ENCODE results near the gene CCSER2. TPM values are rescaled to one million over a fixed set of nuclear protein-coding genes. Genes with fewer than 3 reads are reported as not detected.

CCSER2 gene
- total RNA-seq, 2 experiments from 2014 or later, result 56.9 to 57.5 TPM

DNA sequence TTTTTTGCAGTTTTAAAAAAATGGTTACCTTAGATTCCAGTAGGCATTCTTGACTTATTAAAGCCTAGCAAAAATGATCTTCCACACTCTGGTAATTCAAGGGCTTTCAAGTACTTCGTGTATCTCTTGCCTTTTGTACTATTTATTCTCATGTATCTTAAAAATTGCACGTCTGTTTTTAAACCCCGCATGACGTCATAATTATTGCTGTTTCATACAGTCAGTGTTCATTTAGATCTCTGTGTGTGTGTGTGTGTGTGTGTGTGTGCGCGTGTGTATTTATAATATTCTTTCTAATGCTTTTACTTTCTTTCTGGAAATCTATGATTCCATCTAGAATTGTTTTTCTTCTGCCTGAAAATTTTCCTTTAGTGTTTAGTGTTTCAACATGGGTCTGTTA, 234.2 kb downstream of the CCSER2 start:
- intact Hi-C loops (cut with micrococcal nuclease), result no loop called here
- POLR2A ChIA-PET, result no interaction called here

DNA sequence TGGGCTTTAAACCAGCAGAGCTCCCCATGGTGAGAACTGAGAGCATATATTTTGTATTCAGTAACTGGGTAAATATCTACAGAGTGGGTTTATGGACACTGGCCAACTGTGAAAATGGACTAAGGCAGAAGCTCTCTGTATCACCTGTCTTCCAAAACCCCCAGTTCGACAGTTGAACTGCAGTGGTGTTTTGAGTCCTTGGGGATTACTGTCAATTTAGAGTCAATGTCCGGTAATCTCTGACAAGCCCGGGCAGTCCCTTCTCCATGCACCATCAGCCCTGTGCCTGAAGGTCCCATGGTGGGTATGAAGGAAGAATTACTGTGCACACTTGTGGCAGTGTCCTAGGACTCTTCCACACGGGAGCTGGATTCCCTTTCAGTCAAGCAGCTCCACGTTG, 235.0 kb downstream of the CCSER2 start:
- ChIA-PET POLR2A (no interaction called here), CTCF (interaction anchor here (1.0 to 1.3 kb wide), 2 partner anchors 23 to 26 kb away, joined by 4 read pairs; no protein-coding TSS in a partner anchor)
- H3K4me3 Mint-ChIP-seq, result no peak overlapping the region
- H3K9me3 Mint-ChIP-seq, result no peaks in the 10 kb centered on the region
- intact Hi-C loops (cut with micrococcal nuclease), result no loop called here
- H3K36me3 Mint-ChIP-seq (ENCODE audit: low read depth), result no peaks in the 10 kb centered on the region
- no peak for DNase-seq
- TF ChIP-seq, protein P1, sequence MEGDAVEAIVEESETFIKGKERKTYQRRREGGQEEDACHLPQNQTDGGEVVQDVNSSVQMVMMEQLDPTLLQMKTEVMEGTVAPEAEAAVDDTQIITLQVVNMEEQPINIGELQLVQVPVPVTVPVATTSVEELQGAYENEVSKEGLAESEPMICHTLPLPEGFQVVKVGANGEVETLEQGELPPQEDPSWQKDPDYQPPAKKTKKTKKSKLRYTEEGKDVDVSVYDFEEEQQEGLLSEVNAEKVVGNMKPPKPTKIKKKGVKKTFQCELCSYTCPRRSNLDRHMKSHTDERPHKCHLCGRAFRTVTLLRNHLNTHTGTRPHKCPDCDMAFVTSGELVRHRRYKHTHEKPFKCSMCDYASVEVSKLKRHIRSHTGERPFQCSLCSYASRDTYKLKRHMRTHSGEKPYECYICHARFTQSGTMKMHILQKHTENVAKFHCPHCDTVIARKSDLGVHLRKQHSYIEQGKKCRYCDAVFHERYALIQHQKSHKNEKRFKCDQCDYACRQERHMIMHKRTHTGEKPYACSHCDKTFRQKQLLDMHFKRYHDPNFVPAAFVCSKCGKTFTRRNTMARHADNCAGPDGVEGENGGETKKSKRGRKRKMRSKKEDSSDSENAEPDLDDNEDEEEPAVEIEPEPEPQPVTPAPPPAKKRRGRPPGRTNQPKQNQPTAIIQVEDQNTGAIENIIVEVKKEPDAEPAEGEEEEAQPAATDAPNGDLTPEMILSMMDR (IDR thresholded peaks at IDR 0.05), result no peak
- peaks cover 33% of the 10 kb centered on the region for H3K27me3 Mint-ChIP-seq
- H3K27ac Mint-ChIP-seq, result no peak overlapping the region
- H3K4me1 Mint-ChIP-seq (ENCODE audit: low read depth), result peaks cover 2% of the 10 kb centered on the region
- no peak for ATAC-seq

More for the DNA sequence above, 234.2 kb downstream of the CCSER2 start:
- DNase-seq, result no peak
- Mint-ChIP-seq H3K36me3 (ENCODE audit: low read depth) (no peaks in the 10 kb centered on the region), H3K4me1 (ENCODE audit: low read depth) (peaks cover 2% of the 10 kb centered on the region), H3K27me3 (peaks cover 31% of the 10 kb centered on the region), H3K4me3 (no peak overlapping the region), H3K9me3 (no peaks in the 10 kb centered on the region), H3K27ac (no peak overlapping the region)
- CTCF ChIA-PET, result no interaction called here
- TF ChIP-seq, protein P1 (IDR thresholded peaks at IDR 0.05), result no peak
- no peak for ATAC-seq

DNA sequence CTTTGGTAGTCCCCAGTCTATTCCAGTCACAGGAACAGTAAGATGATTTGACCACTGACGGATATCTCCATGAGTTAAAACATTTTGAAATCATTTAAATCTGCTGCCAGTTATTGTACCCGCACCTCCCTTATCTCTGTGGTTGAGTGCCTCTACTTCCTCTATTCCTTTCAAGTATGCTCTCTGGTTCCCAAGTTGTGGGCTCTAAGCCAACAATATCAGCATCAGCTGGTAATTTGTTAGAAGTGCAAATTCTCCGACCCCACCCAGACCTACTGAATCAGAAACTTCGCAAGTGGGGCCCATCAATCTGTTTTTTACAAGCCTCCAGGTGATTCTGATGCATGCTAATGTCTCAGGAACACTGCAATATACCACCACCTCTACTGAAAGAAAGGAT, 235.5 kb downstream of the CCSER2 start:
- Mint-ChIP-seq H3K9me3 (no peaks in the 10 kb centered on the region), H3K27ac (no peak overlapping the region), H3K4me3 (no peak overlapping the region), H3K27me3 (peaks cover 37% of the 10 kb centered on the region), H3K36me3 (ENCODE audit: low read depth) (no peaks in the 10 kb centered on the region), H3K4me1 (ENCODE audit: low read depth) (peaks cover 2% of the 10 kb centered on the region)
- ATAC-seq (no peak), DNase-seq (no peak)
- TF ChIP-seq, protein P1 (IDR thresholded peaks at IDR 0.05), result no peak
- intact Hi-C loops (cut with micrococcal nuclease), result no loop called here
- CTCF ChIA-PET, result interaction anchor here (1.0 to 1.3 kb wide), 2 partner anchors 23 to 26 kb away, joined by 4 read pairs; no protein-coding TSS in a partner anchor
- POLR2A ChIA-PET, result no interaction called here

DNA sequence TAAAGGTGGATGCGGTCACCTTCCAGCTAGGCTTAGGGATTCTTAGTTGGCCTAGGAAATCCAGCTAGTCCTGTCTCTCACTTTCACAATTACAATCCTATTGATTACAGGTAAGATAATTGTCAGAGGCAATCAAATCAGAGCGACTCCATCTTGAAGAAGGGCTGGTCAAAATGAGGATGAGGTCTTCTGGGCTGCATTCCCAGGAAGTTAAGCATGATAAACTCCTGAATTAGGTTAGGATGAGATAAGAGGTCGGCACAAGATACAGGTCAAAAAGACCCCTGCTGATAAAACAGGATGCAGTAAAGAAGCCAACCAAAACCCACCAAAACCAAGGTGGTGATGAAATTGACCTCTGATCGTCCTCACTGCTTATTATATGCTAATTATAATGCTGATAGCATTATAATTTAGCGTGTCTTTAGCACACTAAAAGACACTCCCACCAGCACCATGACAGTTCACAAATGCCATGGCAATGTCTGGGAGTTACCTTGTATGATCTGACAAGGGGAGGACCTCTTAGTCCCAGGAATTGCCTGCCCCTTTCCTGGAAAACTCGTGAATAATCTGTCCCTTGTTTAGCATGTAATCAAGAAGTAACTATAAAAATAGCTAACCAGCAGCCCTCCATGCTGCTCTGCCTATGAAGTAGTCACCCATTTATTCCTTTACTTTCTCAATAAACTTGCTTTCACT, 237.6 kb downstream of the CCSER2 start:
- TF ChIP-seq, protein P1 (IDR thresholded peaks at IDR 0.05), result no peak
- CTCF ChIA-PET, result interaction anchor here (1.5 to 2.2 kb wide), 2 partner anchors 26 to 29 kb away, joined by 4 to 7 read pairs; no protein-coding TSS in a partner anchor
- no peaks in the 10 kb centered on the region for H3K9me3 Mint-ChIP-seq
- ATAC-seq, result no peak
- no peak for DNase-seq
- no peaks in the 10 kb centered on the region for H3K36me3 Mint-ChIP-seq (ENCODE audit: low read depth)
- H3K27ac Mint-ChIP-seq, result no peak overlapping the region
- H3K27me3 Mint-ChIP-seq, result peaks cover 38% of the 10 kb centered on the region
- intact Hi-C loops (cut with micrococcal nuclease), result no loop called here
- H3K4me1 Mint-ChIP-seq (ENCODE audit: low read depth), result peaks cover 2% of the 10 kb centered on the region
- POLR2A ChIA-PET, result no interaction called here
- no peak overlapping the region for H3K4me3 Mint-ChIP-seq

DNA sequence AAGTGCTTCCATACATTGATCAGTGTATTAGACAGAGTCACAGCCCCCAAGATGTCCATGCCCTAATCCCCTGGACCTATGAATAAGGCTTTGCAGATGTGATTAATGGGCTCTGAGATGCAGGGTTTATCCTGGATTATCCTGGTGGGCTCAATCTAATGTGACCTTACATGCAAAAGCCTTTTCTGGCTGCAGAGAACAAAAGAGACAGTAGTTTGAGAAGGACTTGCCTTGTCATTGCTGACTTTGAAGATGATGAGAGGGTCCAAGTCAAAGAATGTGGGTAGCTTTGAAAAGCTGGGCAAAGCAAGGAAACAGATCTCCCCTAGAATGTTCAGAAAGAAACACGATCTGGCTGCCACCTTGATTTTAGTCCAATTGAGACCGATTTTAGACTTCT, 238.7 kb downstream of the CCSER2 start:
- CTCF ChIA-PET, result interaction anchor here (1.0 to 2.2 kb wide), 4 partner anchors 27 to 30 kb away, joined by 3 to 7 read pairs (median 4); no protein-coding TSS in a partner anchor
- Mint-ChIP-seq H3K36me3 (ENCODE audit: low read depth) (no peaks in the 10 kb centered on the region), H3K27ac (no peak overlapping the region), H3K4me1 (ENCODE audit: low read depth) (peaks cover 2% of the 10 kb centered on the region), H3K27me3 (peaks cover 38% of the 10 kb centered on the region), H3K9me3 (no peaks in the 10 kb centered on the region), H3K4me3 (no peak overlapping the region)
- DNase-seq, result no peak
- intact Hi-C loops (cut with micrococcal nuclease), result no loop called here
- no peak for ATAC-seq
- TF ChIP-seq, protein P1 (IDR thresholded peaks at IDR 0.05), result no peak
- POLR2A ChIA-PET, result no interaction called here

All from activated CD8-positive, alpha-beta T cell treated with anti-CD3 and anti-CD28 coated beads for 36 hours (primary cell).